Aorta (tissue), 5 donors: ENCODE measurements around the gene MET. TPM values are rescaled to one million over a fixed set of nuclear protein-coding genes. Genes with fewer than 3 reads are reported as not detected.

Source experiments
- ATAC-seq: fragments of 200-7000 bp; cut with Tn5 transposase; one replicate; pipeline ENCODE4 v1.9.1; 2022; ENCODE audit warnings: moderate library complexity; ENCODE audit not compliant: low FRiP score
- DNase-seq, 2 donors: peaks; one replicate each; pipeline ENCODE4 v3.0.0-alpha.2; 2020
- H3K27ac ChIP-seq, 2 donors: one replicate each; pipeline ENCODE4 v1.5.1; 2013; ENCODE audit warnings: low read length in 2 of 2, mild to moderate bottlenecking in 2 of 2, moderate library complexity in 2 of 2, control low read depth in 1 of 2, inconsistent platforms in 1 of 2, low read depth in 1 of 2
- H3K27me3 ChIP-seq, 2 donors: one replicate each; pipeline ENCODE4 v1.6.1; 2013; ENCODE audit warnings: control low read depth in 1 of 2, low read length in 1 of 2, mild to moderate bottlenecking in 1 of 2, moderate library complexity in 1 of 2; ENCODE audit not compliant: insufficient read depth in 2 of 2, control insufficient read depth in 1 of 2
- H3K36me3 ChIP-seq, 2 donors: one replicate each; pipeline ENCODE4 v1.6.1; 2013; ENCODE audit warnings: control low read depth in 1 of 2, low read length in 1 of 2, mild to moderate bottlenecking in 1 of 2; ENCODE audit not compliant: insufficient read depth in 2 of 2, control insufficient read depth in 1 of 2
- H3K4me1 ChIP-seq, 2 donors: one replicate each; pipeline ENCODE4 v1.6.1; 2013; ENCODE audit warnings: low read length in 2 of 2, control low read depth in 1 of 2, mild to moderate bottlenecking in 1 of 2, moderate library complexity in 1 of 2; ENCODE audit not compliant: insufficient read depth in 2 of 2, control insufficient read depth in 1 of 2
- H3K4me3 ChIP-seq, 2 donors: one replicate each; pipeline ENCODE4 v1.5.1; 2013; ENCODE audit warnings: low read length in 2 of 2, control low read depth in 1 of 2, mild to moderate bottlenecking in 1 of 2
- H3K9me3 ChIP-seq: one replicate; pipeline ENCODE4 v1.6.1; 2013; ENCODE audit warnings: mild to moderate bottlenecking, low read length; ENCODE audit not compliant: control insufficient read depth
- WGBS, 2 donors: extraction: QIAGEN DNeasy Blood & Tissue Kit; methylation state at CpG; one replicate each; pipeline ENCODE4 v1.1.7; 2013; 5-methylcytosine and 5-hydroxymethylcytosine counted together
- intact Hi-C, 2 donors: fragments of 100-400 bp; cut with DNase I; formaldehyde crosslinking; loops; one replicate each; pipeline versions ENCODE4 v1.14.2 to v1.15.0; 2022
- polyA plus RNA-seq, 2 donors: library from polyadenylated mRNA; stranded (reverse); fragments of 200-250 nt; gene quantifications; one replicate each; pipeline ENCODE4 v1.2.3, GENCODE V29; 2013
- total RNA-seq, 2 donors: library from RNA; stranded (reverse); fragmentation: NEBNext Ultra II Directional; extraction: Animal tissue kit (Norgen Biotek cat#: 25700); gene quantifications; one replicate each; pipeline ENCODE4 v1.2.1, GENCODE V29; 2021
- donor health status: healthy with polysubstance abuse.
- donor health status: Bipolar disorder and iron deficiency.
- donor health status: DM: no; HTN: no; CAD: no.
- donor health status: DM: no; HTN: no; CAD: no.
- donor health status: DM: yes; HTN: yes; CAD: no.

MET gene
- total and polyA plus RNA-seq, 4 donors: 0.79 to 24.6 (median 9.3) TPM

DNA sequence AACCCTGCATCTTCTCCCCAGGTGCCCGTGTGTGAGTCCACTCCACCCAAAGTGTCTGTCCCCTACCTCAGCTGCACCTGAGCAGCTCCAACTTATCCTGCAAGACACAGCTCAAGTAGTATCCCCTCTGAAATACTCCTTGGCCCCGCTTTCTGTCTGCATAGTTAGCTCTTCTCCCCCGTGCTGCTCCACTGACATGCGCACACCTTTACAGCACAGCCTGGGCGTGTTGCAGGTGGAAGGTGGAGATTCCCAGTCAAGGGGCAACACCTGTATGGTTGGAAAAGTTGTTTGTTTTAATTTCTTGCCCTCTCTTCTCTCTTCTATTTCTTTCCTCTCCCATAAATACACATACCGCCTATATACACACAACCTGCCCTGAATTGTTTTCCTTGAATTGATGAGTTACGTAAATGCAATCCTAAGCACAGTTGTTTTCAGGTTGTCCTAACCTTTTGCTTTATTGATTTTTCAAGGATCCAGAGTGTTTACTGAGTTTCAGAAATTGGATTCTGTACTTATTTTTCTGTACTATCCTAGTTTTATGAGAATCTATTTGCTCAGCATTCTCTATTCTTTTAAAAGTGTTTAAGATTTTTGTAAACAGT, 14.9 kb downstream of the MET start:
- WGBS, 2 donors: 88 to 94% methylated on average over 7 of the region's 7 CpGs
- H3K36me3 ChIP-seq: no peaks in the 10 kb centered on the region
- ATAC-seq: no peak
- intact Hi-C loops: loop anchor here in 1 of 2 donors (5.0 kb wide), 1 partner anchor 90 kb away; no protein-coding TSS in a partner anchor
- DNase-seq: no peak
- no peaks in the 10 kb centered on the region for H3K4me1 ChIP-seq
- H3K27ac ChIP-seq: no peak overlapping the region
- no peaks in the 10 kb centered on the region for H3K9me3 ChIP-seq
- H3K4me3 ChIP-seq: no peak overlapping the region
- no peaks in the 10 kb centered on the region for H3K27me3 ChIP-seq

DNA sequence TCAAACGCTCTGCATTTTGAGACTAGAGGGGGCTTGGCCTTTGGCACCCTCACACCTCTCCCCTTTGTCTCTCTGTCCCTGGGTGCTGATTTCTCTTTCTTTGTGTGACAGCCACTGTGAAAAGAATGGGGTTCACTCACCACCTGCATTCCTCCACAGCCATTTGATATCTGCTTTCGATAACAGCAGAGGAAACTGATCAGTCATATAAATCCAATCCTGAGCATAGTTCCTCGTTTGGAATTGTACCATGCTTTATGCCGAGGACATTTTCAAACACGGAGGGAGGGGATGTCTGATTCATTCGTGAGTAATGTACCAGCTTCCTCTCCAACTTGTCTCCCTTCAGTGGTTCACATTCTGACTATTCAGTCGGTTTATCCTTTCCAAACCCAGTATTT, 15.8 kb downstream of the MET start:
- WGBS, 2 donors: 20% methylated on average over 7 of the region's 7 CpGs
- no peak for ATAC-seq
- H3K4me3 ChIP-seq: no peak overlapping the region
- no peak for DNase-seq
- no peaks in the 10 kb centered on the region for H3K9me3 ChIP-seq
- H3K27me3 ChIP-seq: no peaks in the 10 kb centered on the region
- no peaks in the 10 kb centered on the region for H3K4me1 ChIP-seq
- intact Hi-C loops: loop anchor here in 1 of 2 donors (5.0 kb wide), 1 partner anchor 90 kb away; no protein-coding TSS in a partner anchor
- no peaks in the 10 kb centered on the region for H3K36me3 ChIP-seq
- H3K27ac ChIP-seq: no peak overlapping the region

DNA sequence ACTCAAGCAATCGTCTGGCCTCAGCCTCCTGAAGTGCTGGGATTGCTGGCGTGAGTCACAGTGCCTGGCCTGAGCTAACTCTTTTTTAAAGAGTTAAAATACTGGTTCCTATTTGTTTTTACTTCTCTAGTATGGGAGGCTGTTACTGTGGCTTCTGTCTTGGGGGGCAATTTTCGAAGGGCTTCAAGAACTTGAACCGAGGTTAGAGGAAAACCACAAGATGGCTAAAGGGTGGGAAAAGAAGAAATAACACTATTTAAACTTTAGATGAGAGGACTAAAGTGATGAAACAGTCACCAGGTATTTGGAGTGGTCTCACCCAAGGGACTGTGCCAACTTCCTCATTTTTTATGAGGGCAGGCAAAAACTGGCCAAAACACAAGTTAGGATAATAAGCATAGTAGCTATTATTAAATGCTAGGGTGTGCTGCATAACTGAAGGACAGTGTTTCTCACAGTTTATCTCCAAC, 17.8 kb downstream of the MET start:
- DNase-seq (no peak), ATAC-seq (no peak)
- Histone ChIP-seq H3K4me3 (no peak overlapping the region), H3K27me3 (no peaks in the 10 kb centered on the region), H3K36me3 (no peaks in the 10 kb centered on the region), H3K27ac (no peak overlapping the region), H3K9me3 (no peaks in the 10 kb centered on the region), H3K4me1 (no peaks in the 10 kb centered on the region)
- intact Hi-C loops: loop anchor here in 1 of 2 donors (5.0 kb wide), 1 partner anchor 87 kb away; no protein-coding TSS in a partner anchor
- WGBS, 2 donors: 80 to 87% methylated on average over 4 of the region's 4 CpGs

DNA sequence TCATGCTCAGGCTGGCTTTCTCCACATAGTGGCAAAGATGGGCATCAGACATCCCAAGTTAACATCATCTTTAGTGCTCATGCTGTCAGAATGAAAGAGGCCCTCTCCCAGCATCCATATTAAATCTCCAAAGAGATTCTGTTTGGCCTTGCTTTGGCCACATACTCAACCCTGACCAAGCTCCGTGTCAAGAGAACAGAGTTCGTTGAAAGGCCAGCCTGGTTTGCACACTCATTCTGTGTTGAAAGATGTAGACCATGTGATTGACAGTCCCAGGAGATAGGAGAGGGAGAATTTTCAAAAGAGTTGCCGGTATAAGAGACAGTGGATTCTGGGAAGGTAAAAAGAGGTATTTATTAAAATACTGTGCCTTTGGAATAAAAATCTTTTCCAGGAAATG, 19.7 kb downstream of the MET start:
- Histone ChIP-seq H3K4me1 (no peaks in the 10 kb centered on the region), H3K27ac (no peak overlapping the region), H3K27me3 (no peaks in the 10 kb centered on the region), H3K4me3 (no peak overlapping the region), H3K36me3 (no peaks in the 10 kb centered on the region), H3K9me3 (no peaks in the 10 kb centered on the region)
- 72 to 77% methylated on average over 3 of the region's 3 CpGs for WGBS, 2 donors
- no peak for DNase-seq
- intact Hi-C loops: no loop called here
- no peak for ATAC-seq

DNA sequence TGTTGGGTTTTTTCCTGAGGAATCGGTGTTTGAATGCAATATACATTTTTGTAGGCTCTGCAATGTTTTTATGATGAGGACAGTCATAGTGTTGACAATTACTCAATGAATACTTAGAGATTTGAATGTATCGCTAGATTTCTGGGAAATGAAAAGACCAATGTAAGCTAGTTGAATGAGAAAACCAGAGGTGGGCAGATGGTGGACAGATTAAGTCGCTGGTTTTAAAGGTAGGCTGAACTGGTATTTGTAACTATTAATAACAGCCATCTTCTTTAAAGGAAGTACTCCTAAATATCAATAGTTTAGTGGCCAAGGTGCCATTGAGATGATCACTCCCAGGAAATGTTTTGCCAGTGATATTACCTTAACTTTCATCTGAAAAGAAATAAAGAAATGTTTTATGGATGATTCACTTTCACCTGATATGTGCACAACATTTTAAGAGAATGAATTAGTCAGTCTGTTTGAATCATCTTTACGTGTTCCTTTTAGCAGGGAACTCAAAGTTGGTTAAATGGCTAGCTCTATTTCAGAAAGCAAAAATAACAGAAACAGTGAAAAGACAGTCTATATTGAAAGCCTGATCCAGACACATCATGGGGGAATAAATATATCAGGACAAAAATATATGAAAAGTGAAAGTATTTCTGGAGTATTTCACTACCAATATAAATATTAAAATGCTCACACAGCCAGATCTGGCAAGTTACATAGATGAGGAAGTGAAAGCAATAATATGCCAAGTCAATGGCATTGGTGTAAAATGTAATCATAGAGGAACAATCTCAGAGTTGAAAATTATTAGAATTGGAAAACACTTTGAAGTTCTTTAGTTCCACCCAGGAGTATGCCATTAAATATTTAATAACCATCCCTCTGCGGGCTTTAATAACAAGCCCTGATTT, 20.7 kb downstream of the MET start:
- DNase-seq: no peak

DNA sequence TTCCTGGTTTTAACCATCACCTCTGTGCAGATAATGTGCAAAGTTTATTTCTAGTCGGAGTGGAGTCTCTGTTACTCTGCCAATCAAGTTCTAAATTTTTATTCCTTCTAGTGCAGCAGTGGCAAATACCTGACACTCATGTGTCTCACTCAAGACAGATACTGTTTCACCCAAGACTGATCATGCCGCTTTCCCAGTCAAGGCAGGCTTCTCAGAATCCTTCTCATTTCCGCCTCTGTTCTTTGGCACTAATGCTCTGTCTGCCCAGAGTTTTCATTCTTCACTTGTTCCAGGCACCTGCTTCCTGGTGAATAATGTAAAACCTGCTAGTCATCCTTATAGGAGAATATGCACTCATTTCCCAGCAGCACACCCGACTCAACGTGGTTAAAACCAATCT, 24.7 kb downstream of the MET start:
- Histone ChIP-seq H3K27me3 (no peaks in the 10 kb centered on the region), H3K36me3 (no peaks in the 10 kb centered on the region), H3K4me1 (no peaks in the 10 kb centered on the region), H3K27ac (no peak overlapping the region), H3K4me3 (no peak overlapping the region), H3K9me3 (no peaks in the 10 kb centered on the region)
- WGBS, 2 donors: 58 to 76% methylated on average over 5 of the region's 5 CpGs
- DNase-seq: no peak
- no peak for ATAC-seq
- intact Hi-C loops: no loop called here

More for the DNA sequence above, 20.7 kb downstream of the MET start:
- intact Hi-C loops: no loop called here
- 79 to 81% methylated on average over 5 of the region's 5 CpGs for WGBS, 2 donors
- no peaks in the 10 kb centered on the region for H3K27me3 ChIP-seq
- no peak overlapping the region for H3K4me3 ChIP-seq
- no peaks in the 10 kb centered on the region for H3K9me3 ChIP-seq
- ATAC-seq: no peak
- no peaks in the 10 kb centered on the region for H3K36me3 ChIP-seq
- no peak overlapping the region for H3K27ac ChIP-seq
- no peaks in the 10 kb centered on the region for H3K4me1 ChIP-seq

DNA sequence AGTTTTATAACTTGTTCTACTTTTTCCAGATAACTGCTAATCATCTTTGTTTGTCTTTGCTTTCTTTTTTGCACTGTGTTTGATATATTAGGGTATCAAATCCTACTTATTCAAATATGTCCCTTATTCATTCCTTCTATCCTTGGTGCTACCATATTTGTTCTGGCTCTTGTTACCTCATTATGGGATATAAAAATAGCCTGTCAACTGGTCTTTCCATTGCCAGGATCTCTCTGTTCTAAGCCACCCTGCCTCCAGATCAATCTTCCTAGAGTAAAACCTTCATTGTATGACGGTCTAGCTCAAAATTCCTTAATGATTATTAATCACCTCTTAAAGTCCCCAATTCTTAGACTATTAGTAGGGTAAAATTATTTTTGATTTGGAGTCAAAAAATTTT, 25.2 kb downstream of the MET start:
- Histone ChIP-seq H3K4me3 (no peak overlapping the region), H3K4me1 (no peaks in the 10 kb centered on the region), H3K9me3 (no peaks in the 10 kb centered on the region), H3K27ac (no peak overlapping the region), H3K27me3 (no peaks in the 10 kb centered on the region), H3K36me3 (no peaks in the 10 kb centered on the region)
- intact Hi-C loops: no loop called here
- ATAC-seq: no peak
- no peak for DNase-seq
- 80 to 86% methylated on average over 1 of the region's 1 CpG for WGBS, 2 donors

DNA sequence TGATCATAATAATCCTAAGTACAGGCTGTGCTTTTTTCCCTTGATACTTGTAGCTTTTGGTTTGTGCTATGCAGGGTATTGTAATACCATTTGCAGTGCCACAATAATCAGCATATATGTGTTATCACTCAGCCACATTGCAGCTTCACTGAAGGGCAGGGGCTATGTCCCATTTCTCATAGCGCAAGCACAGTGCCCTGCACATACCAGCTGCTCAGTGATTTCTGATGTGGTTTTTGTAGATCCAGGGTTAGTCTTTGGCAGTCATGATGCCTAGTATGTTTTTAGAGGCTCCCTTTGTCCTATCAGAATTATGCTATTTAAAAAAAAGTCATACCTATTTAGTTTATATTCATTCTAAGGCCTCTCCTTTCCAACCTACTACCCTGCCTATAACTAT, 25.8 kb downstream of the MET start:
- WGBS, 2 donors: 98 to 100% methylated on average over 1 of the region's 1 CpG
- Histone ChIP-seq H3K36me3 (no peaks in the 10 kb centered on the region), H3K27me3 (no peaks in the 10 kb centered on the region), H3K4me3 (no peak overlapping the region), H3K27ac (no peak overlapping the region), H3K4me1 (no peaks in the 10 kb centered on the region), H3K9me3 (no peaks in the 10 kb centered on the region)
- intact Hi-C loops: no loop called here
- ATAC-seq (no peak), DNase-seq (no peak)
